GM19025 (cell line): ENCODE data around the gene PPEF1.

Experiments used
- ATAC-seq: cut with Tn5 transposase; IDR thresholded peaks from one replicate; pipeline ENCODE4 v1.9.1; 2021; ENCODE audit warnings: mild to moderate bottlenecking, low read depth, moderate library complexity; ENCODE audit not compliant: unreplicated experiment

The PPEF1 gene

DNA sequence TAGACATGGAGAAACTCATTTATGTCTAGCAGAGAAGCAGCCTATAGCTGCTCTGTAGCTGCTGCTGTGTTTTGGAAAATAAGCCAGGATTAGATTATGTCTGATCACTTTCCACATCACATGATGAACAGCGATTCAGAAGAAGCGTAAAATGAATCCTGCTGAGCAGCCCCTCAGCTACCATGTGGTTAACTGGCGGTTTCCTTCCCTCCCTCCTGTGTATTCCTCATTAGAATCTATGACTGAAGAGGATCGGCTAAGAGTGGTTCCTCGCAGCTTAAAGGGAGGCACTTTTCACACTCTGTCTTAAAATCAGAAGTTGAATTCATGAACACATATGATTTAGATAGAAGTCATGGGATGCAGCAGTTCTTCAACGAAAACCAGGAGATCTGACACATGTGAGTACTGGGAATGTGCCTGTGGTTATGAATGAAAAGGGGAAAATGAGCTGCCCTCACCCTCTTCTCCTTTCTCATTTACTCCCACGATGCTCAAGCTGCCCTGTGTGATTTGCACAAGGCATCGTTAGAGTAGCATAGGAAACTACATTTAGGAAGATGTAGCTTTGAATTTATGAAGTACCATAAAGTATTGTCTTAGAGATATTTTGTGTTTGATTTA is at the start of gene PPEF1:
Gene PPEF1, plus strand, starts transcription at position 220 of the 624 bp plus-strand sequence. Its CDS starts 136 bp downstream, at position 356.
- ATAC-seq = no peak

- ATAC-seq = no peak
These were observed 46.2 kb upstream of the PPEF1 start for GRCh38 chrX:18661273-18661672.

DNA sequence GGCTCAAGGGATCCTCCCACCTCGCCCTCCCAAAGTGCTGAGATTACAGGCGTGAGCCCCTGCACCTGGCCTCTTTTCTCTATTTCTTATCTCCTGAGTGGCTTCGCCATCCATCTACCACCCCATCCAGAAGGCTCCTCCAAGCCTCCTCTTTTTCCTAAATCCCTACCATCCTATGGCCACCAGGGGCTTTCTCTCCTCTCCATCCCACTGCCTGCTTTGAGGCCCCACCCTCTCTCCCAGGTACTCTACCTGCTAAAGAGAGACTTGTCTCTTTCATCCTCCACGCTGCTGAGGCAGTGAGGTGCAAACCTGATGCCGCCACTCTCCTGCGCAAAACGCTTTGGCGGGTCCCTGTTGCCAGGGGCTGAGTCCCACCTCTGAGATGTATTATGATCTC is 42.5 kb upstream of the PPEF1 start:
- ATAC-seq = no peak

DNA sequence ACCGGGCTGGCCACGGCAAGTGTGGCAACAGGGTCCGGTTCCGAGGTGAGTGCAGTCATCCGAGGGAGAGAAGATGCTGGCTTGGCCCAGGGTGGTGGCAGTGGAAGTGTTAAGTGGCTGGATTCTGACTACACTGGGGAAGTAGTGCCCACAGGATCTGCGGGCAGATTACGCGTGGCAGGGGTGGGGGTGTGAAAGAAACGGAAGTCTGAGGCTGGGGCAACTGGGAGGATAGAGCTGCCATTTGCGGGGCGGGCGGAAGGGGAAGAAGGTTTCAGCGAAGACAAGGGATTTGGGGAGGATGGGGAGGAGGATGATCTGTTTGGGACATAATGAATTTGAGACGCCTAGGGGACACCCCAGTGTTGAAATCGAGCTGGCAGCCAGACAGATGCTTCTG is 40.8 kb upstream of the PPEF1 start:
- no peak for ATAC-seq

DNA sequence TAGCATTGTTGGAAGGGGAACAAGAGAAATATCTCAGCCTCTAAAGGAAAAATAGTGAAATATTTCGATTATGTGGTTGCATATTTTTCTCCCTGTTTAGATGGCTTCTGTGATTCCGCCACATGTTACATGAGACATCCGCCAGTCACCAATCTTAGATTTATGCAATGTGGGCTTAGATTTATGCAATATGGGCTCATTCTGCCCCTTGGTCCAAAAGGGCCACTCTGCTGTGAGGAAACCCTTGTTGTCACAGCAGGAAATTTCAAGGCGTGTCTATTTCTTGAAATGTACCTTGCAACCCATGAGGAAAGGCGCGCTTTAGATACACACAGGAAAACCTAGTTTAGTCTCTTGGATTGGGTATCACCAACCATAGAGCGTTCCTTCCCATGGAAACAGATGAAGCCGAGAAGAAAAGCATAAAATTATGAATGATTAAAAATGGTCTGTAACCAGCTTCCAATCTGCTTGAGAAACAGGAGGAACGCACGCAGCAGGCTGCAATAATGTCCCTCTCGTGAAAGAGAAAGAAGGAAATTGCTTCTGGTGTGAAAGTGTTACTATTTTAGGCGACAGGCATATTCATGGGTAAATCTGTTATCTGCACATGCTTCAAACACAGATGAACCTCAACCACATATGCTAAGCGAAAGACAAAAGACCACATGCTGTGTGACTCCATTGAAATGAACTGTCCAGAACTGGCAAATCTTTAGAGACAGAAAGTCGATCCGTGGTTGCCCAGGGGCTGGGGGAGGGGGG is 39.2 kb upstream of the PPEF1 start:
- no peak for ATAC-seq

DNA sequence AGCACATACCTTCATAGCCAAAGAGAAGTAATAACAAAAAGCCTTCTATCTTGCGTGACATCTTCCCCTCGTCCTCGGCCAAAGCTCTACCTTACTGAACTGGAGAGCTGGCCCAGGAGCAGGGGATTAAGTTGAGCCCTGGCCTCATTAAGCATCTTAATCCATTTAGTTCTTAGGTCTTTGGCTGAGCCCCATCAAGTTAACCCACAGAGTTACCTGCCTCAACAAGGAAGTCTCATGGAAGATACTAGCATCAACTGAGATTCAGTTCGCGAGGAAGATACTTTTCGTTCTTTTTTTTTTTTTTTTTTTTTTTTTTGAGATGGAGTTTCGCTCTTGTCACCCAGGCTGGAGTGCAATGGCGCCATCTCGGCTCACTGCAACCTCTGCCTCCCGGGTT is 35.4 kb upstream of the PPEF1 start, which contains the start of gene RS1:
Gene RS1, minus strand, starts transcription at position 101 of the 400 bp plus-strand sequence. Its CDS starts 40 bp downstream, at position 61.
- ATAC-seq = no peak

DNA sequence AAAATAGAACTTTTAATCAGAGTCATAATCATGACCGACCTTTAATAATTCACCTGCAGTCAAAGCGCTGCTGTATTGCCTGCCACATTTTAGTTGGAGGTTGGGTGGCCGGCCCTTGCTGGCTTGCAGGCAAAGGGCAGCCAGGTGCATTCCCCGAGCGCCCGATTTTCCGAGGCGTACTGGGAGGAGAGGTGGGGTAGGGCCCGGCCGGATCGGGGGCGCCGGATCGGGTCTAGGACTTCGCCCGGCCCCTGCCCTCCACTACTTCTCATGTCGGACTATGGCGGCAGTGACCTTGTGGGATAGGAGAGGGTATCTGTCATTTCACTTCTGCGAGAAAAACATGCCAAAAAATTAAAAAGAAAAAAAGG is 33.0 kb upstream of the PPEF1 start:
- ATAC-seq = peak; percentile 23

DNA sequence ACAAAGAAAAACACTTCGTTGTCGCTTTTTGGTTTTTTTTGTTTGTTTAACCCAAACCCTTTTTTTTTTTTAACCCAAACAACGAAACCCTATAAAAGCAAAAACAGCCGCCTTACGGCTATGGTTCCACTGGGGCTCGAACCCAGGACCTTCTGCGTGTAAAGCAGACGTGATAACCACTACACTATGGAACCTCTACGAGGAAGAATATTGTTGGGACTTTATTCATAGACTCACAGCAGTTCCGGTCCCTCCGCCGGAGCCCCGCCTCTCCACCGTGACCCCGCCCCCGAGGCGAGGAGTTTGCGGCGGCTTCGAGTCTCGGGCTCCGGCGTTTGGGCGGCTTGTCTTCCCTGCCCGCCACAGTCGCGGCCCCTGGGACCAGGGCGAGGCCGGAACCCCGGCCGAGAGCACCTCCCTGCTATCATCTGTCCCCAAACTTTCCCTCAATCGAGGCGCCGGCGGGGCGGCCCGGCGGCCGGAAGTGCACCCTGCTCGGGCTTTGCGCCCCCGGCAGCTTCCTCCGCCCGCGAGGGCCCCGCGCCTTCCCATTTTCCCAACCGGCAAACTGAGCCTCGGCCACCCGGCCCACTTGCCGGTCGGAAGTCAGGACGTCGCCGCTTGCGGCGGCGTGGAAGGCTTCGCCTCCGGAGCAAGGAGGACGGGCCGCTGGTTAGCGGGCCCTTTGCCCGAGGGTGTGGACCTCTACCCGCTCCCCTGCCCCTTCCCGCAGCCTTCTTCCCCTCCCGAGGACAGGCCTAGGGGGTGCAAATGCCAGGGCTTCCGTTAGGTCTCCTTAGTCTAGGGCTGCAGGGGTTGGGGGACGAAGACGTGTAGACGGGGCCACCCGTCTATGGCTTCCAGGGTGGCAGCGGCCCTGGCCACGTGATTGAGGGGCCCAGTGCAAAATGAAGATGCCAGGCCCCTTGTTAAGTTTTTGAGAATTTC is 32.4 kb upstream of the PPEF1 start:
- ATAC-seq = peak; percentile 87

- no peak for ATAC-seq
These were observed 31.4 kb upstream of the PPEF1 start for GRCh38 chrX:18676050-18676449.

DNA sequence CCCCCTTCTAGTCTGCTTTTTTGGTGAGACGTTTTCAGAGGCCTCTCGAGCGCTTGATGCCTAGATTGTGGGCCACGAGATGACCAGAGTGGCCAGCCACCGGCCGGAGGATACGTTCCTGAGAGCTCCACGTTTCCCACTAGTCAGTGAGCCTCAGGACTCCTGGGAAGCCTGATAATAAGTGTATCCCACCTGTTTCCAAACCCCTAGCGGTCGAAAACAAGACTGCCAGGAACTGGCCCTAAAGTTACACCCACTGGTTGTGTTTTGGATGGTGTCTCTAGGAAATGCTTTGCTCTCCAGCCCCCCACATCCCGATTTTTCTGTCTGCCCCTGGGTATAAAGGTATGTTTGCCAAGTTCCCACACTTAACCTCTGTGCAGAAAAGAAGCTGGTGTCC is 31.0 kb upstream of the PPEF1 start:
- ATAC-seq = no peak

GRCh38 chrX:18677161-18677869 is 30.1 kb upstream of the PPEF1 start:
- ATAC-seq = no peak

DNA sequence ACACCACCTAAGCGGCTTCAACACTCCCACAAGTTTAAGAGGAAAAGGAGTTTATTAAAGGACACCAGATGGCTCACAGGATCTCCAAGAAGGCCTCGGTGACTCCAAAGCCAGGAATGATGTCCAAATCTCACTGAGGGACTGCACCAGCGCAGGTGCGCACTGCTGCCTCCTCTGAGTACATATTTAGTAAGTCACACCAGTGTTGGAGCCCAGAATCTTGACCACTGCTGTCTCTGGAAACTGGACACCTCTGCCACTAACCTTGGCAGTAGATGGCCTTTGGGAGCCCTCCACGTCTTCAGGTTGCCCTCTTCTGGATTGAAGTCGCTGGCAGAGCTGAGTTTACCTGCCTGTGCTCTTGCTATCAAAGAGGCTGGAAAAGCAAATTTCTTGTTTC is 25.4 kb upstream of the PPEF1 start:
- no peak for ATAC-seq

- no peak for ATAC-seq
These were observed 24.5 kb upstream of the PPEF1 start for GRCh38 chrX:18682979-18683387.

- ATAC-seq = no peak
These were observed 19.5 kb upstream of the PPEF1 start for GRCh38 chrX:18687856-18688495.

- no peak for ATAC-seq
These were observed 16.0 kb upstream of the PPEF1 start for GRCh38 chrX:18691431-18691830.

- ATAC-seq = no peak
These were observed 14.9 kb upstream of the PPEF1 start for GRCh38 chrX:18692541-18692940.

GRCh38 chrX:18696653-18697052 is 10.8 kb upstream of the PPEF1 start:
- ATAC-seq = no peak

- no peak for ATAC-seq
These were observed 8.5 kb upstream of the PPEF1 start for GRCh38 chrX:18698737-18699650.
